ENCODE measurements around the gene BRSK2.
"Not testable (repeated sequence)": the region's sequence is repeated elsewhere in the genome, so short reads cannot be mapped to it uniquely, and the experiment has no call there.

The BRSK2 gene

GRCh38 chr11:1389932-1390568 is at the start of gene BRSK2:
Gene BRSK2, plus strand, starts transcription at chr11:1389934. Its CDS starts 351 bp downstream, at chr11:1390285.
- Mint-ChIP-seq H3K27ac (peak within 1 kb of the TSS in 1 of 2 donors; percentile 54), H3K27me3 (peaks cover 43% of the 10 kb centered on the region), H3K9me3 (no peaks in the 10 kb centered on the region), H3K4me1 (peaks cover 26% of the 10 kb centered on the region), H3K4me3 (peak within 1 kb of the TSS; percentile 73 to 87)
- DNase-seq (no peak), ATAC-seq (no peak)

DNA sequence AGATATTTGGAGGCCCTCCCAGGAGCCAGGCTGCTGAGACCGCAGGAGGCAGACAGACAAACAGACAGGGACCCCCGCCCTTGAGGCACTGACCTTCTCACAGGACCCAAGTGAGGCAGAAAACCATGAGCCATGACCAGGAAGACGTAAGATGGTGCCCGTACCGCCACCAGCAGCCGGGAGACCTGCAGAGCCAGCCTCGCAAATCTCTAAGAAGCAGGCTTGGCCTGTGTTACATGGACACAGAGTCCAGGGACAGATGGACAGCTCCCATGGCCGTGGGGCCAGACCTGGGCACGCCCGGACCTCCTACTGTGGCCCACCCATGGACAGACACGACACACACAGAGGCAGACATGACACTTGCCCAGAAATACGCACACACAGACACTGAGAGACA is 49.6 kb upstream of the BRSK2 start:
- DNase-seq (no peak), ATAC-seq (no peak)
- Mint-ChIP-seq H3K27me3 (no peaks in the 10 kb centered on the region), H3K27ac (no peak overlapping the region), H3K4me3 (no peak overlapping the region), H3K4me1 (peaks cover 7% of the 10 kb centered on the region), H3K9me3 (peaks cover 0 to 5% of the 10 kb centered on the region in 2 donors)

GRCh38 chr11:1341226-1341625 is 48.5 kb upstream of the BRSK2 start:
- not testable (repeated sequence) for H3K4me3 Mint-ChIP-seq, H3K9me3 Mint-ChIP-seq, H3K27ac Mint-ChIP-seq, DNase-seq, ATAC-seq, H3K4me1 Mint-ChIP-seq, H3K27me3 Mint-ChIP-seq

GRCh38 chr11:1341928-1342524 is 47.7 kb upstream of the BRSK2 start:
- DNase-seq (no peak), ATAC-seq (no peak)
- Mint-ChIP-seq H3K27me3 (no peaks in the 10 kb centered on the region), H3K4me1 (peaks cover 7% of the 10 kb centered on the region), H3K9me3 (peaks cover 0 to 5% of the 10 kb centered on the region in 2 donors), H3K4me3 (no peak overlapping the region), H3K27ac (no peak overlapping the region)

GRCh38 chr11:1342946-1343345 is 46.8 kb upstream of the BRSK2 start:
- ATAC-seq (no peak), DNase-seq (no peak)
- Mint-ChIP-seq H3K27me3 (no peaks in the 10 kb centered on the region), H3K27ac (no peak overlapping the region), H3K4me1 (peaks cover 7% of the 10 kb centered on the region), H3K9me3 (peaks cover 0 to 1% of the 10 kb centered on the region in 2 donors), H3K4me3 (no peak overlapping the region)

- Mint-ChIP-seq H3K27ac (no peak overlapping the region), H3K4me1 (peaks cover 7% of the 10 kb centered on the region), H3K4me3 (no peak overlapping the region), H3K27me3 (no peaks in the 10 kb centered on the region), H3K9me3 (no peaks in the 10 kb centered on the region)
- ATAC-seq (no peak), DNase-seq (no peak)
Observed at GRCh38 chr11:1343391-1344055, 46.2 kb upstream of the BRSK2 start.

DNA sequence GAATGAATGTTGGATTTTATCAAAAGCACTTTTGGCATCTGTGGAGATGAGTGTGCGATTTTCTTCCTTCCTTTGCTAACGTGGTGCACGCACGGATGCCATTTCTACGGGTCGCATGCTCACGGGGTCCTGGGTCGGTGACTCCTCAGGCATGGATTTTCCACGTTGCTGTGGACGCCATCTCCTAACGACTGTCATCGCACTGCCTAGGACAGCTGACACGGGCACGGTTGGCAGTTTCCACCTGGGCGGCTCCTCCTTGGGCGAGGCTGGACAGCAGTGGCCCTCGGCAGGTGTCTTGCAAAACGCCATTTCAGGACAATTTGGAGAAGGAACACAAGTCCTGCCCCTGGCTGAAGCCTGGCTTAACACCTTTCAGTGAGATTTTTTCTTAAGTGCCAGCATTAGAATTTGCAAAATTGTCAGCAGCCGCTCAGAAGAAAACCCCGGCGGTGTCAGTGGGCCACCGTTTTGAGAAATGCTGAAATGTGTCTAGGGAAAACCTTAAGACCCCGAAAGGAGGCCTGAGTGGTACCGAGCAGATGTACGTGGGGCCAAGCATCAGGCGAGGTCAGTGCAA is 45.6 kb upstream of the BRSK2 start:
- H3K9me3 Mint-ChIP-seq: no peaks in the 10 kb centered on the region
- no peak overlapping the region for H3K27ac Mint-ChIP-seq

GRCh38 chr11:1345737-1346513 is 43.8 kb upstream of the BRSK2 start:
- H3K4me1 Mint-ChIP-seq: peaks cover 7% of the 10 kb centered on the region
- DNase-seq: peak; percentile 27 to 39
- ATAC-seq: peak; percentile 71
- no peak overlapping the region for H3K4me3 Mint-ChIP-seq
- no peaks in the 10 kb centered on the region for H3K27me3 Mint-ChIP-seq
- H3K9me3 Mint-ChIP-seq: no peaks in the 10 kb centered on the region
- H3K27ac Mint-ChIP-seq: peak overlapping the region in 1 of 2 donors; percentile 70

More for the DNA sequence above, 45.6 kb upstream of the BRSK2 start:
- H3K4me3 Mint-ChIP-seq: no peak overlapping the region
- H3K4me1 Mint-ChIP-seq: peaks cover 7% of the 10 kb centered on the region
- ATAC-seq: no peak
- no peak for DNase-seq
- no peaks in the 10 kb centered on the region for H3K27me3 Mint-ChIP-seq

- H3K9me3 Mint-ChIP-seq: no peaks in the 10 kb centered on the region
- H3K4me3 Mint-ChIP-seq: no peak overlapping the region
- peak overlapping the region in 1 of 2 donors; percentile 25 for H3K27ac Mint-ChIP-seq
- DNase-seq (no peak), ATAC-seq (peak; percentile 61)
- peaks cover 7% of the 10 kb centered on the region for H3K4me1 Mint-ChIP-seq
- H3K27me3 Mint-ChIP-seq: no peaks in the 10 kb centered on the region
Observed at GRCh38 chr11:1346669-1347390, 42.9 kb upstream of the BRSK2 start.

DNA sequence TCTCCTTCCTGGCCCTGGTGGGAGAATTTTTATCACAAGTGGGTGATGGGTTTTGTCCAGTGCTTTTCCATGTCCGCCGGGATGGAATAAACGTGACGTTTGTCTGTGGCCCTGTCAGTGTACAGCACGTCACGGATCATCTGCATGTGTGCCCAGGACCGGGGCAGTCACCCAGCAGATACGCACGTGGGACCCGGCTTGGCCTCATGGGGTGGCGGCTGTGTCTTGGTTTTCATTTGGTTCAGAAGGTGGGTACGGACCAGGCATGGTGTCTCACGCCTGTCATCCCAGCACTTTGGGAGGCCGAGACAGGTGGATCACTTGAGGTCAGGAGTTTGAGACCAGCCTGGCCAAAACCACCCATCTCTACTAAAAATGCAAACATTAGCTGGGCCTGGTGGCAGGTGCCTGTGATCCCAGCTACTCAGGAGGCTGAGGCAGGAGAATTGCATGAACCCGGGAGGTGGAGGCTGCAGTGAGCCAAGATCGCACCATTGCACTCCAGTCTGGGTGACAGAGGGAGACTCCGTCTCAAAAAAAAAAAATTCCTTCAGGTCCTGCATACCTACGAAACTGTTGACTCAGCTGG is 42.2 kb upstream of the BRSK2 start:
- not testable (repeated sequence) for H3K4me1 Mint-ChIP-seq, DNase-seq, H3K4me3 Mint-ChIP-seq, H3K27ac Mint-ChIP-seq, ATAC-seq, H3K27me3 Mint-ChIP-seq, H3K9me3 Mint-ChIP-seq

DNA sequence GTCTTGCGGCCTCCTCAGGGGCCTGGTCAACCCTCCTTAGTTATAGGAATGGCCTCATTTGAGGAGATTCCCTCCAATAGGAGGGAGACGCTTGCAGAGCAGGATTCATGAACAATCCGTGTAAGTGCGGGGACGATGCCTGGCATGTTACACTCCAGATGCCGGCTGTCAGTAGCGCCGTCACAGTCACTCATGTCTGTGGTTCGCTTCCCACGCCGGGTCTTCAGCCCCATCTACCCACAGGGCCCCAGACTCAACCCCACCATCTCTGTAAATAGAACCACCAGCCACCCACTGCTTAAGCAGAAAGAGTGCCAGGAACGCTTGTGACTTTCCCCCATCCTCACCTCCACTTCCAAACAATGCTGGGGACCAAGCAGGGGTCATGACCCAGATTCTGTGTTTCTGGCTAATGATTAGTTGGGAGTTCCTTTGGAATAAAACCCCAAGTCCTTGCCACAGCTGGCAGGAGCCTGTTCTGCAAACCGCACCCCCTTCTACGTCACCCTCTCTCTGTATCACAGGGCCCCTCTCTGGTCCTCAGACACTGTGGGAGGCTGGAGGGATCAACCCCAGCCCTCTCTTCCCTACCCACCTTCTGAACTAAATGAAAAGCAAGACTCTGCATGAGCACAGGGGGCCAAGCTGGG is 41.5 kb upstream of the BRSK2 start:
- ATAC-seq (no peak), DNase-seq (no peak)
- no peaks in the 10 kb centered on the region for H3K9me3 Mint-ChIP-seq
- peaks cover 7% of the 10 kb centered on the region for H3K4me1 Mint-ChIP-seq
- no peak overlapping the region for H3K4me3 Mint-ChIP-seq
- no peaks in the 10 kb centered on the region for H3K27me3 Mint-ChIP-seq
- H3K27ac Mint-ChIP-seq: peak overlapping the region; percentile 14 to 72

DNA sequence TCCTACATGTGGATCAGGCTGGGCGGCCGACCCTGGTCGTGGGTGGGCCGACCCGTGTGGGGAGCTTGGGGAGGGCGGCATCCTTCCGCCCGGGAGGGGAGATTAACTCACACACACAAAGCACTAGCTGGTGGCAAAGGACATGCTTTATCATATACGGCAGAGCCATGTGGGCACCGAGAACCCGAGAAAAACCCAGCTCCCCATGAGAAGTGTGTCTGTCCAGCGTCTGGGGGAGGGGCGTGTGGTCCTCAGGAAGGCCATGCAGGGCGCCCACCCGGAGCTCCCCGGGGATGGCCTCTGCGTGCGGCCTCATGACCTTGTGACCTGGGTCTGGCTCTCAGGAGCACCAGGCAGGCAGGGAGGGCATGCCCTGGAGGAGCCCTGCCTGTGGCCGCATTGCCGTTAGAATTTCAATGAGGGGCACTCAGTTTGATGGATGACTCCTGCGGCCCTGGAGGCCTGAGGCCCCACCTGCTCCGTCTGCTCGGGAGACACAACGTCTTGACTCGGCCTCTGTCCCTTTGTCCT is 40.9 kb upstream of the BRSK2 start:
- Mint-ChIP-seq H3K4me1 (peaks cover 7% of the 10 kb centered on the region), H3K9me3 (no peaks in the 10 kb centered on the region), H3K27me3 (no peaks in the 10 kb centered on the region), H3K4me3 (no peak overlapping the region), H3K27ac (peak overlapping the region; percentile 10 to 14)
- DNase-seq (no peak), ATAC-seq (no peak)

DNA sequence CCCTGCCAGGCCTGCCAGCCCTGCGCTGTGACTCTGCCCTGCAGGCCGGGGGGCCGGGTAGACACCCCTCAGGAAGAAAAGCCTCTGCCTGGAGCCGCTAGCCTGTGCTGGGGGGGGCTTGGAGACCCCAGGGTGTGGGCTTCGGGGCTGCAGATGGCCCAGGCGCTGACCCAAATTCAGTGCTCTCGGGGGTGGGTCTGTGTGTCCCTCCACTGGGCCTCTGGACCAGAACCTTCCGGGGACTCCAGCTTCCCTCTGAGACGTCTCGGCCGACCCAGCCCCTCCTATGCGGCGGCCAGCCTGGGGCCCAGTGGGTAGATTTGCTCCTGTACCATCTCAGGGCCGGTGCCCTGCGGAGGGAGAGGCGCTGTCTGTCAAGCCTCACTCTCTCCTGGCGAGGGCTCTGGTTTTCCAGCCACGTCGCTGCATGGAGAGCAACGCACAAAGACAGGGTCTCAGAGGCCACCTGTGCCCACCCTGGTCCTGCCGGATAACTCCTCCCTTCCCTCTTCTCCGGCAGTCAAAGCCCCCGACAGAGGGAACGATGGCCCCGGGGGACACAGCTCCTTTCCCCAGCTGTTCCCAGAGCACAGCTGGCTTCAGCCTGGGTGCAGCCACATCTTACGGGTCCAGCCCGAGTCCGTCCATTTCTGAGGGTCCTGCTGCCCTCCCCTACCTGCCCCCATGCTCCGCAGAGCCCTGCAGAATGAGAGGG is 40.2 kb upstream of the BRSK2 start:
- Mint-ChIP-seq H3K9me3 (no peaks in the 10 kb centered on the region), H3K4me3 (no peak overlapping the region), H3K27ac (no peak overlapping the region), H3K4me1 (peaks cover 7% of the 10 kb centered on the region), H3K27me3 (no peaks in the 10 kb centered on the region)
- ATAC-seq: no peak
- no peak for DNase-seq

Measured in stimulated activated naive CD8-positive, alpha-beta T cell treated with anti-CD3 and anti-CD28 coated beads, Interleukin-15, amount 100 ng/mL, for 72 hours (primary cell).